OCI-LY1 (cell line): ENCODE results near the gene TSPAN3.

ENCODE experiments used
- EZH2 ChIP-seq: fragments of 200-600 bp; sonication (generic), shearing (Covaris generic); IDR thresholded peaks from 2 replicates; pipeline ENCODE4 v1.8.0; 2017; ENCODE audit warnings: borderline replicate concordance, mixed run types, mild to moderate bottlenecking, antibody characterized with exemption, low read length, moderate library complexity, mixed read lengths
- TF ChIP-seq, protein P1 (sequence below): fragments of 200-600 bp; sonication (generic), shearing (Covaris generic); IDR thresholded peaks from 2 replicates; pipeline ENCODE4 v1.5.1; 2017; ENCODE audit warnings: mild to moderate bottlenecking, antibody characterized with exemption, low read length, moderate library complexity, mixed read lengths

DNA sequence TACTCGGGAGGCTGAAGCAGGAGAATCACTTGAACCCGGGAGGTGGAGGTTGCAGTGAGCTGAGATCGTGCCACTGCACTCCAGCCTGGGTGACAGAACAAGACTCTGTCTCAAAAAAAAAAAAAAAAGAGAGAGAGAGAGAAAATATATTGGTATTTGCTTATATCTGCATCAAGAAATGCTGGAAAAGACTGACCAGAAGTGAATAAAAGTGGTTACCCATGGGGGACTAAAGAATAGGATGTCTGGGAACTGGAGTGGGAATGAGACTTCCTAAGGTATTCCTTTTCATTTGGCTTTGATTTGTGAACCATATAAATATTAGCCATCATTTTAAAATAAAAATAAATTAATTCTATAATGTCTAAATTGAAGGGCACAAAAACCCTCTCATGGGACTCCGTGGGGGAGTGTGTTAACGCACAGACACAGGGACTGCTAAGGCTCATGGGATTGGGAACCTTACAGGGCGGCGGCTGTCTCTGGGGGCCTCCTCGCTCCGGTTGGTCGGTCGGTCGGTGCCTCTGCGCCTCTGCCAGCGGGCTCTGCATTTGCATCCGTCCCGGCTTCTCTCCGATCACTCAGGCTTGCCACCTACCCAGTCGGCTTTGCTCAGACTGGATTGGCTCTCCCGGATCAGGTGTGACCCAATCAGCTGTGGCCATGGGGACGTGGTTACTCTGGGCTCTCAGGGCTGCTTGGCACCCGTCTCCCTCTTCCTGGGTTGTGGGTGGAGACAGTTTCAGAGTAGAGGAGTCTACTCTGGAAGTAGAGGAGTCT, 12.7 kb upstream of the TSPAN3 start:
- TF ChIP-seq, protein P1, sequence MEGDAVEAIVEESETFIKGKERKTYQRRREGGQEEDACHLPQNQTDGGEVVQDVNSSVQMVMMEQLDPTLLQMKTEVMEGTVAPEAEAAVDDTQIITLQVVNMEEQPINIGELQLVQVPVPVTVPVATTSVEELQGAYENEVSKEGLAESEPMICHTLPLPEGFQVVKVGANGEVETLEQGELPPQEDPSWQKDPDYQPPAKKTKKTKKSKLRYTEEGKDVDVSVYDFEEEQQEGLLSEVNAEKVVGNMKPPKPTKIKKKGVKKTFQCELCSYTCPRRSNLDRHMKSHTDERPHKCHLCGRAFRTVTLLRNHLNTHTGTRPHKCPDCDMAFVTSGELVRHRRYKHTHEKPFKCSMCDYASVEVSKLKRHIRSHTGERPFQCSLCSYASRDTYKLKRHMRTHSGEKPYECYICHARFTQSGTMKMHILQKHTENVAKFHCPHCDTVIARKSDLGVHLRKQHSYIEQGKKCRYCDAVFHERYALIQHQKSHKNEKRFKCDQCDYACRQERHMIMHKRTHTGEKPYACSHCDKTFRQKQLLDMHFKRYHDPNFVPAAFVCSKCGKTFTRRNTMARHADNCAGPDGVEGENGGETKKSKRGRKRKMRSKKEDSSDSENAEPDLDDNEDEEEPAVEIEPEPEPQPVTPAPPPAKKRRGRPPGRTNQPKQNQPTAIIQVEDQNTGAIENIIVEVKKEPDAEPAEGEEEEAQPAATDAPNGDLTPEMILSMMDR, result no peak
- no peak for TF ChIP-seq EZH2
